HepG2 (cell line): Measurements from ENCODE around the gene AAMP. TPM values are rescaled to one million over a fixed set of nuclear protein-coding genes. Genes with fewer than 3 reads are reported as not detected.

Experiments used
- ATAC-seq: fragments of 200-7000 bp; cut with Tn5 transposase; 3 replicates; pipeline ENCODE4 v1.9.1; 2020; ENCODE audit warnings: mild to moderate bottlenecking, moderate library complexity
- BruUV-seq: library from RNA; stranded (reverse); fragments of 400-500 nt; replicated peaks from 2 replicates; lab custom pipeline; 2021; lab: Mats Ljungman, UMichigan
- CTCF ChIA-PET: fragments of 300-600 bp; formaldehyde crosslinking; extraction: SDS; loops from one replicate; lab custom pipeline; 2021; ENCODE audit warnings: low total read pairs, inconsistent platforms, low intra/inter-chr PET ratio; lab: Yijun Ruan, JAX
- POLR2A ChIA-PET: fragments of 350-600 bp; sonication (Branson Sonifier 250); formaldehyde crosslinking; loops from one replicate; lab custom pipeline; 2020; ENCODE audit warnings: antibody characterized with exemption, inconsistent platforms; lab: Yijun Ruan, JAX
- DNase-seq: peaks from one replicate; pipeline ENCODE4 v3.0.0-alpha.2; 2015; ENCODE audit warnings: low spot score
- FAIRE-seq: peaks from 3 replicates; lab custom pipeline; 2011; peaks lifted over from hg19 to GRCh38; lab: Jason Lieb, UNC
- H2AFZ ChIP-seq: one replicate; pipeline ENCODE4 v1.6.1; 2011; ENCODE audit warnings: low read length, inconsistent platforms
- H3K27ac ChIP-seq: fragments of 300-600 bp; 3 replicates; pipeline ENCODE4 v1.8.0; 2011; ENCODE audit warnings: mixed run types, mild to moderate bottlenecking, mixed read lengths, low read length, inconsistent platforms; ENCODE audit not compliant: insufficient read depth; ENCODE audit errors: extremely low read length
- H3K27me3 ChIP-seq, 2 experiments: fragments of 200-600 bp in 1 of 2; 2 replicates in 1 of 2; 3 replicates in 1 of 2; pipeline versions ENCODE4 v1.6.0 to v1.8.0; 2011; ENCODE audit warnings: low read length in 2 of 2, mild to moderate bottlenecking in 2 of 2, moderate library complexity in 2 of 2, inconsistent platforms in 1 of 2; ENCODE audit not compliant: insufficient read depth in 2 of 2, control insufficient read depth in 1 of 2
- H3K36me3 ChIP-seq, 2 experiments: fragments of 200-600 bp in 1 of 2; replicated peaks in 1 of 2; 2 replicates in 1 of 2; 3 replicates in 1 of 2; pipeline versions ENCODE4 v1.5.1 to v1.8.0; 2011; ENCODE audit warnings: low read length in 2 of 2, inconsistent platforms in 1 of 2; ENCODE audit not compliant: insufficient read depth in 2 of 2, control insufficient read depth in 1 of 2
- H3K4me1 ChIP-seq: 2 replicates; pipeline ENCODE4 v1.5.1; 2012; ENCODE audit warnings: low read length, inconsistent platforms; ENCODE audit not compliant: insufficient read depth
- H3K4me2 ChIP-seq: 2 replicates; pipeline ENCODE4 v1.6.0; 2011; ENCODE audit warnings: low read depth, low read length, inconsistent platforms
- H3K4me3 ChIP-seq, 3 experiments: fragments of 200-600 bp in 1 of 3; sonication (generic), shearing (Covaris generic) in 1 of 3; replicated peaks in 1 of 3; 2 replicates each; pipeline ENCODE4 v1.5.1; 2011 to 2016; ENCODE audit warnings: low read length in 3 of 3, inconsistent platforms in 2 of 3, low read depth in 2 of 3, mild to moderate bottlenecking in 2 of 3, control low read depth in 1 of 3, mixed read lengths in 1 of 3; ENCODE audit not compliant: insufficient read depth in 1 of 3
- H3K79me2 ChIP-seq: one replicate; pipeline ENCODE4 v1.6.1; 2011; ENCODE audit warnings: low read length, inconsistent platforms; ENCODE audit not compliant: insufficient read depth
- H3K9ac ChIP-seq: 2 replicates; pipeline ENCODE4 v1.6.0; 2011; ENCODE audit warnings: mild to moderate bottlenecking, low read depth, low read length, inconsistent platforms; ENCODE audit not compliant: insufficient read depth
- H3K9me3 ChIP-seq: 2 replicates; pipeline ENCODE4 v1.5.1; 2012; ENCODE audit warnings: mild to moderate bottlenecking, low read length
- H4K20me1 ChIP-seq: 2 replicates; pipeline ENCODE4 v1.6.0; 2011; ENCODE audit warnings: inconsistent platforms, mild to moderate bottlenecking, low read length, moderate library complexity; ENCODE audit not compliant: insufficient read depth
- CEBPG ChIP-seq: IDR thresholded peaks from 2 replicates; pipeline ENCODE4 v1.6.1; 2016
- CHD4 ChIP-seq: fragments of 200-600 bp; sonication (generic); IDR thresholded peaks from 2 replicates; pipeline ENCODE4 v1.7.0; 2017; ENCODE audit warnings: mild to moderate bottlenecking, low read length, borderline replicate concordance
- GABPB1 ChIP-seq: IDR thresholded peaks from 2 replicates; pipeline ENCODE4 v1.6.1; 2016; ENCODE audit warnings: mild to moderate bottlenecking, missing genetic modification reagents, moderate library complexity, missing compliant biosample characterization
- HOXD1 ChIP-seq: sonication (generic); formaldehyde crosslinking; IDR thresholded peaks from 2 replicates; pipeline ENCODE4 v1.5.0; 2020; ENCODE audit warnings: missing genetic modification reagents
- IKZF4 ChIP-seq: sonication (generic); formaldehyde crosslinking; IDR thresholded peaks from 2 replicates; pipeline ENCODE4 v1.5.1; 2020; ENCODE audit warnings: borderline replicate concordance, mild to moderate bottlenecking, low read depth, missing genetic modification reagents; ENCODE audit errors: not compliant biosample characterization
- IRF2 ChIP-seq: IDR thresholded peaks from 2 replicates; pipeline ENCODE4 v1.6.1; 2018; ENCODE audit warnings: missing genetic modification reagents, missing compliant biosample characterization
- MAFK ChIP-seq, 2 experiments: IDR thresholded peaks in 1 of 2; conservative IDR thresholded peaks in 1 of 2; 2 replicates each; pipeline ENCODE4 v1.6.1; 2011; ENCODE audit warnings: improper control_type of control experiment in 2 of 2, low read length in 2 of 2
- MTA3 ChIP-seq: sonication (generic); formaldehyde crosslinking; IDR thresholded peaks from 2 replicates; pipeline ENCODE4 v1.4.0; 2020; ENCODE audit warnings: missing genetic modification reagents
- RBM22 ChIP-seq: fragments of 200-400 bp; formaldehyde crosslinking; optimal IDR thresholded peaks from 2 replicates; pipeline ENCODE3; 2017; ENCODE audit warnings: mild to moderate bottlenecking, low read length, moderate library complexity
- RXRA ChIP-seq: sonication (generic); formaldehyde crosslinking; IDR thresholded peaks from 2 replicates; pipeline ENCODE4 v1.5.1; 2020; ENCODE audit warnings: missing genetic modification reagents
- SMARCC2 ChIP-seq: fragments of 450-650 bp; IDR thresholded peaks from 2 replicates; pipeline ENCODE4 v1.6.1; 2017; ENCODE audit warnings: antibody characterized with exemption, mild to moderate bottlenecking
- SRY ChIP-seq: sonication (generic); formaldehyde crosslinking; IDR thresholded peaks from 2 replicates; pipeline ENCODE4 v1.8.0; 2022; ENCODE audit warnings: mild to moderate bottlenecking, missing genetic modification reagents
- ZBTB7B ChIP-seq: sonication (generic); formaldehyde crosslinking; IDR thresholded peaks from 2 replicates; pipeline ENCODE4 v1.4.0; 2020; ENCODE audit warnings: missing genetic modification reagents
- ZNF124 ChIP-seq: sonication (generic); formaldehyde crosslinking; IDR thresholded peaks from 2 replicates; pipeline ENCODE4 v1.4.0; 2020; ENCODE audit warnings: missing genetic modification reagents
- ZNF20 ChIP-seq: sonication (generic); formaldehyde crosslinking; IDR thresholded peaks from 2 replicates; pipeline ENCODE4 v1.4.0; 2020; ENCODE audit warnings: mild to moderate bottlenecking, moderate library complexity, missing genetic modification reagents
- ZNF207 ChIP-seq: fragments of 450-650 bp; IDR thresholded peaks from 2 replicates; pipeline ENCODE4 v1.6.1; 2016; ENCODE audit warnings: antibody characterized with exemption, borderline replicate concordance
- ZNF232 ChIP-seq: sonication (generic); formaldehyde crosslinking; IDR thresholded peaks from 2 replicates; pipeline ENCODE4 v1.4.0; 2020; ENCODE audit warnings: missing genetic modification reagents, borderline replicate concordance
- ZNF282 ChIP-seq: fragments of 450-650 bp; IDR thresholded peaks from 2 replicates; pipeline ENCODE4 v1.6.1; 2018; ENCODE audit not compliant: partially characterized antibody
- ZNF333 ChIP-seq: sonication (generic); formaldehyde crosslinking; IDR thresholded peaks from 2 replicates; pipeline ENCODE4 v1.4.0; 2020; ENCODE audit warnings: mild to moderate bottlenecking, missing genetic modification reagents, borderline replicate concordance
- ZNF335 ChIP-seq: sonication (generic); formaldehyde crosslinking; IDR thresholded peaks from 2 replicates; pipeline ENCODE4 v1.4.0; 2020; ENCODE audit warnings: missing genetic modification reagents
- ZNF570 ChIP-seq: sonication (generic); formaldehyde crosslinking; IDR thresholded peaks from 2 replicates; pipeline ENCODE4 v1.4.0; 2020; ENCODE audit warnings: mild to moderate bottlenecking, missing genetic modification reagents, borderline replicate concordance
- ZNF709 ChIP-seq: sonication (generic); formaldehyde crosslinking; IDR thresholded peaks from 2 replicates; pipeline ENCODE4 v1.5.0; 2020; ENCODE audit warnings: mild to moderate bottlenecking, missing genetic modification reagents
- ZNF773 ChIP-seq: sonication (generic); formaldehyde crosslinking; IDR thresholded peaks from 2 replicates; pipeline ENCODE4 v1.4.0; 2020; ENCODE audit warnings: missing genetic modification reagents, borderline replicate concordance
- WGBS: methylation state at CpG from one replicate; pipeline ENCODE4 v1.1.6; 2017; ENCODE audit warnings: low lambda C conversion rate; 5-methylcytosine and 5-hydroxymethylcytosine counted together
- in situ Hi-C: cut with HindIII; loops from 2 replicates; pipeline ENCODE4 v1.10.0; 2017; ENCODE audit warnings: low pct_unique_long_range_greater_than_20kb; ENCODE audit not compliant: extremely low pct_ligation_motif_present
- intact Hi-C: fragments of 100-400 bp; cut with micrococcal nuclease; formaldehyde crosslinking; loops from one replicate; pipeline ENCODE4 v1.10.0; 2022; ENCODE audit not compliant: unreplicated experiment
- polyA plus RNA-seq, 8 experiments: library from polyadenylated mRNA; depleted of rRNA in 3 of 8; stranded (reverse) in 7 of 8; unstranded in 1 of 8; fragments of >200 nt; fragmentation: Illumina TruSeq in 4 of 8; extraction: Trizol in 4 of 8; gene quantifications; 2 replicates each; pipeline versions ENCODE4 v1.2.1 to v1.2.3, GENCODE V29; 2011 to 2016; ENCODE audit warnings: low read depth in 4 of 8, missing spikeins in 1 of 8, mixed read lengths in 1 of 8; ENCODE audit not compliant: insufficient read depth in 1 of 8
- total RNA-seq, 5 experiments: library from RNA; depleted of rRNA; stranded (reverse); fragments of >200 nt; fragmentation: Illumina TruSeq; extraction: Trizol; gene quantifications; 2 replicates each; pipeline ENCODE4 v1.2.3, GENCODE V29; 2016; ENCODE audit warnings: low read depth in 1 of 5
- TF ChIP-seq, protein P1 (sequence below): sonication (generic); formaldehyde crosslinking; IDR thresholded peaks from 2 replicates; pipeline ENCODE4 v1.5.0; 2020; ENCODE audit warnings: missing genetic modification reagents

AAMP gene
- total and polyA plus RNA-seq, 2 of the 13 experiments (the other 11 are each of a cell fraction or from before 2014, with no cell fraction given) = 110 to 186 TPM

DNA sequence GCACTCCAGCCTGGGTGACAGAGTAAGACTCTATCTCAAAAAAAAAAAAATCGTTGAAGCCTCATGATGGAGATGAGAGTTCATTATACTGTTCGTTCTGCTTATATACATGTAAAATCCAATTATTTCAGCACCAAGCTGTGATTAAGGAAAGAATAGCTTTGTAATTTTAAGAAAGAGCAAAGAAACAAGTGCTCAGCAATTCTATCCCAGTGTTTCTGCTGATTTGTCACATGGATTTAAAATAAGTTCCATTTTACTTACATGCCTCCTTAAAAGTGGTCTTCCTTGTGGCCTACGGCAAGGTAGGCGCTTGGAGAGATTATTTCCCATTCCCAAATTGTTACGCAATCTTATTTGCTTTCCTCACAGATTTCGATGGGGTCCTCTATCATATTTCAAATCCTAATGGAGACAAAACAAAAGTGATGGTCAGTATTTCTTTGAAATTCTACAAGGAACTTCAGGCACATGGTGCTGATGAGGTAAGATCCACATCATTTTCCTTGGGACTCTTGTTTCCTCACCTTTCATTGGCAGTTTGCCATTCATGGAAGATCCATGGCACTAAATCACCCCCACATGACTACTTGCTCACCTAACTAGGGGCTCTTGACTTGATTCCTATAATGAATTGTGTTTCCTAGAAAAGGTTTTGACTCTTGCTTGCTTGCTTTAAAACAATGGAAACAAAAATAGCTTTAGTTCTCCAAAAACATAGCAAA lies 41.4 kb downstream of the AAMP start (continued):
- no peak for TF ChIP-seq SMARCC2
- TF ChIP-seq HOXD1 = no peak
- TF ChIP-seq ZNF20 (CRISPR knock-in tag) = no peak
- no peak for TF ChIP-seq ZNF282
- no peak for TF ChIP-seq ZNF124
- TF ChIP-seq CHD4 = no peak
- no peak for TF ChIP-seq MTA3 (CRISPR knock-in tag)
- peak; percentile 43 to 64; a peak in 3 of 4 replicates for TF ChIP-seq MAFK (conservative IDR thresholded peaks at IDR 0.05 in 1 of 2, IDR thresholded peaks at IDR 0.05 in 1 of 2; ENCODE audit: low read length in 2 of 2)
- TF ChIP-seq CEBPG = peak; percentile 51
- TF ChIP-seq SRY (CRISPR knock-in tag) = no peak
- TF ChIP-seq ZNF207 = no peak
- TF ChIP-seq RXRA (CRISPR knock-in tag) = no peak
- no peak for TF ChIP-seq ZBTB7B (CRISPR knock-in tag)
- no peak for TF ChIP-seq GABPB1 (CRISPR knock-in tag)

DNA sequence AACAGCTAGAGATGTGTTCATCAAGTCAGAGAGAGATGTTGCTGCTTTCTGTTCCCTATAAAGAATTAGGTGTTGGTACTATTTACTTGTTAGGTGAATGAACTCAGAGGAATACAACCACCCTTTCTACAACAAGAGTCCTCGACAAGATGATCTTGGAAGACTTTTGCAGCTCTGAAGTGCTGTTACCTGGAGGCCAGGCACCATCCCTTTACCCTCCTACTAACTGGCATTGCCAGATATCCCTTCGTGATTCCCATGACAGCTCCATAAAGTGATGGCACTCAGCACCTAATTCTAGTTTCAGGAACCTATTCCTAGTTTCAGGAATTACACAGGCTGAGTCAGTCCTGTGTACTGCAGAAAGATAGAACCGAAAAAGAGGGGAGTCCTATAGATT lies 43.0 kb downstream of the AAMP start:
- no peak for TF ChIP-seq RBM22
- no peak for TF ChIP-seq IKZF4 (CRISPR knock-in tag)
- TF ChIP-seq ZNF709 (CRISPR knock-in tag) = no peak
- TF ChIP-seq ZNF232 = no peak
- TF ChIP-seq IRF2 (CRISPR knock-in tag) = no peak
- TF ChIP-seq ZNF335 (CRISPR knock-in tag) = no peak
- no peak for TF ChIP-seq ZNF570 (CRISPR knock-in tag)
- TF ChIP-seq ZNF773 = no peak
- TF ChIP-seq, protein P1, sequence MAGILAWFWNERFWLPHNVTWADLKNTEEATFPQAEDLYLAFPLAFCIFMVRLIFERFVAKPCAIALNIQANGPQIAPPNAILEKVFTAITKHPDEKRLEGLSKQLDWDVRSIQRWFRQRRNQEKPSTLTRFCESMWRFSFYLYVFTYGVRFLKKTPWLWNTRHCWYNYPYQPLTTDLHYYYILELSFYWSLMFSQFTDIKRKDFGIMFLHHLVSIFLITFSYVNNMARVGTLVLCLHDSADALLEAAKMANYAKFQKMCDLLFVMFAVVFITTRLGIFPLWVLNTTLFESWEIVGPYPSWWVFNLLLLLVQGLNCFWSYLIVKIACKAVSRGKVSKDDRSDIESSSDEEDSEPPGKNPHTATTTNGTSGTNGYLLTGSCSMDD (CRISPR knock-in tag) = no peak
- TF ChIP-seq ZNF333 (CRISPR knock-in tag) = no peak
- peaks cover 16 to 87% of the 10 kb centered on the region in 2 experiments for H3K36me3 ChIP-seq
- H4K20me1 ChIP-seq = no peaks in the 10 kb centered on the region
- in situ Hi-C loops (no loop called here), intact Hi-C loops (no loop called here)
- no peak overlapping the region for H2AFZ ChIP-seq
- WGBS = 99% methylated on average over 3 of the region's 3 CpGs
- ATAC-seq (no peak), DNase-seq (no peak), FAIRE-seq (no peak)
- H3K27ac ChIP-seq = no peak overlapping the region
- no peak overlapping the region for H3K9ac ChIP-seq
- H3K79me2 ChIP-seq = peaks cover 33% of the 10 kb centered on the region
- ChIA-PET CTCF (no interaction called here), POLR2A (no interaction called here)
- peaks cover 43% of the 10 kb centered on the region for H3K4me1 ChIP-seq
- no peaks in the 10 kb centered on the region for H3K9me3 ChIP-seq
- no peak overlapping the region for H3K4me3 ChIP-seq
- no TSS peak for BruUV-seq
- no peaks in the 10 kb centered on the region for H3K27me3 ChIP-seq
- H3K4me2 ChIP-seq = no peak overlapping the region
